GM12891 (cell line): ENCODE results near the gene CT45A1.
"Not testable (repeated sequence)": the region's sequence is repeated elsewhere in the genome, so short reads cannot be mapped to it uniquely, and the experiment has no call there.

Source experiments
- DNase-seq: peaks from one replicate; pipeline ENCODE4 v3.0.0; 2011; ENCODE audit warnings: low spot score; ENCODE audit not compliant: insufficient read length
- FAIRE-seq: peaks from 2 replicates; lab custom pipeline; 2011; peaks lifted over from hg19 to GRCh38; lab: Jason Lieb, UNC
- PAX5 ChIP-seq: IDR thresholded peaks from 2 replicates; pipeline ENCODE4 v1.6.1; 2011; ENCODE audit warnings: low read length, moderate library complexity, mild to moderate bottlenecking; ENCODE audit not compliant: insufficient read depth, severe bottlenecking
- POLR2A ChIP-seq: IDR thresholded peaks from 2 replicates; pipeline ENCODE4 v1.6.1; 2011; ENCODE audit warnings: low read depth, low read length, control low read depth
- POLR2AphosphoS5 ChIP-seq: IDR thresholded peaks from 2 replicates; pipeline ENCODE4 v1.6.1; 2011; ENCODE audit warnings: low read depth, low read length, control low read depth
- POU2F2 ChIP-seq: IDR thresholded peaks from 2 replicates; pipeline ENCODE4 v1.6.1; 2011; ENCODE audit warnings: low read depth, mild to moderate bottlenecking, control low read depth, low read length, moderate library complexity
- SPI1 ChIP-seq: IDR thresholded peaks from 2 replicates; pipeline ENCODE4 v1.6.1; 2011; ENCODE audit warnings: low read depth, low read length, control low read depth
- TAF1 ChIP-seq: IDR thresholded peaks from 2 replicates; pipeline ENCODE4 v1.6.1; 2011; ENCODE audit warnings: low read depth, low read length, control low read depth

CT45A1 gene

DNA sequence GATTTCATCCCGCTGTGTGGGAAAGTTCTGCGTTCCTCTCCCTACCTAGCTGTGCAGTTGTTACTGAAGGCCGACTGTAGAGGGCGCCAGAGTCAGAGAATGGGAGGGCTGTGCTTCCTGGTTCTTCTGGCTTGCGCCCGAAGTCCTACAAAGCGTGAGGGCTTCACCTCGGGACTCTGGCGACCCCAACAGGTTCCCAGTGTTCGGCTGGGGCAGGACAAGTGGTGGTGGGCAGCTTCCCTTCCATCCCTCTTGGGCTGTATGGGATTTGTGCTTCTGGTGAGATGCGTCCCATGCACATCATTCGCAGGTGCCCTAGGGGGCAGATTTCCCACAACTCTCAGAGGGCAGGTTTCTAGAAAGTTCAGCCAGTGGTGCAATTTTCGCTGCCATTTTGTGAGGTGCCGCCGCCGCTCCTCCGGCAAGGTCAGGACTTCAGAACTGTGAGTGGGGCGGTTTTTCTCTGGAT, 27.3 kb downstream of the CT45A1 start:
- DNase-seq = no peak
- TF ChIP-seq POU2F2 (no peak), POLR2A (no peak), TAF1 (no peak), POLR2AphosphoS5 (no peak), PAX5 (no peak), SPI1 (no peak)
- peak; percentile 78 for FAIRE-seq

DNA sequence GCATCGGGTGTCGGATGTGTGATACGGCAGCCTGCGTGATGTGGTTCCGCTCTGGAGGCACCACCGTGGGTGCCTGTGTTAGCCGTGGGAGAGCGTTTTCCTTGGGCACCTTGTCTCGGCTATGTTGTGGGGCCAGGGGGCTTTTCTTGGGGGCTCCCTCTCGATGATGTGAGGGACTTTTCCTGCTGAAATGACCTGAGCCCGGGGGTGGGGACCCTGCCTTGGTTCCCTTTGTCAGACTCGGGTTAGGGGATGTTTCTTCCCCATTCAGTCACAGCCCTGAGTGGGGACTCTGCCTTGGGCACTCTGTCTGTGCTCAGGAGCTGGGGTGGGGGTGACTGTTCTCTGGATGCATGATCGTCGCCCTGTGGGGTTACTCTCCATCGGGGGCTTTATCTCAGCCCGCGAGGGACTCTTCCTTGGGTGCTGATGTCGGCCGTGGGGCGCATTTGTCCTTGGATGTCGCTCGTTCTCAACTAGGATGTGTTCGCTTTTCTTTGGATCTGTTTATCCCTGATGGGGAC, 27.8 kb downstream of the CT45A1 start:
- no peak for DNase-seq
- TF ChIP-seq TAF1 (no peak), POLR2AphosphoS5 (no peak), PAX5 (no peak), POLR2A (no peak), SPI1 (no peak), POU2F2 (no peak)
- no peak for FAIRE-seq

DNA sequence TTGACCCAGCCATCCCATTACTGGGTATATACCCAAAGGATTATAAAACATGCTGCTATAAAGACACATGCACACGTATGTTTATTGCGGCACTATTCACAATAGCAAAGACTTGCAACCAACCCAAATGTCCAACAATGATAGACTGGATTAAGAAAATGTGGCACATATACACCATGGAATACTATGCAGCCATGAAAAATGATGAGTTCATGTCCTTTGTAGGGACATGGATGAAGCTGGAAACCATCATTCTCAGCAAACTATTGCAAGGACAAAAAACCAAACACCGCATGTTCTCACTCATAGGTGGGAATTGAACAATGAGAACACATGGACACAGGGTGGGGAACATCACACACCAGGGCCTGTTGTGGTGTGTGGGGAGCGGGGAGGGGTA, 31.3 kb downstream of the CT45A1 start:
- not testable (repeated sequence) for FAIRE-seq, DNase-seq

DNA sequence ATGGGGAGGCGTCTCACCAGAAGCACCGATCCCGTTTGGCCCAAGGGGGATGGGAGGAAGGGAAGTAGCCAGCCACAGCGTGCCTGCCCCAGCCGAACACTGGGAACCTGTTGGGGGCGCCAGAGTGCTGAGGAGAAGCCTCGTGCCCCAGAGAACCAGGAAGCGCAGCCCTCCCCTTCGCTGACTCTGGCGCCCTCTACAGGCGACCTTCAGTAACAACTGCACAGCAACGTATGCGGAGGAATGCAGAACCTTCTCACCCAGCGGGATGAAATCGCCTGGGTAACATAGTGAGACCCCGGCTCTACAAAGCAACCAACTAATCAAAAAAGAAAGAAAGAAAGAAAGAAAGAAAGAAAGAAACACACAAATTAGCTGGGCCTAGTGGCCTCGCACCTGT, 54.7 kb downstream of the CT45A1 start, which contains the start of gene CT45A3:
Gene CT45A3, minus strand, starts transcription at position 101 of the 400 bp plus-strand sequence. CDS start 3,747 bp downstream, outside the sequence.
- not testable (repeated sequence) for FAIRE-seq

More for the DNA sequence above, 54.7 kb downstream of the CT45A1 start, which contains the start of gene CT45A3:
- DNase-seq = not testable (repeated sequence)
